Measurements from ENCODE around the gene ABCA12.

Gene ABCA12

GRCh38 chr2:214904634-214905033, 233.8 kb downstream of the ABCA12 start:
- H3K36me3 ChIP-seq (ENCODE audit: control insufficient read depth in 4 of 4, insufficient read depth in 4 of 4, low read length in 3 of 4) = no peaks in the 10 kb centered on the region
- H3K4me3 ChIP-seq (ENCODE audit: control insufficient read depth in 1 of 7, extremely low read depth in 1 of 7, insufficient read depth in 4 of 7, low read depth in 2 of 7, low read length in 6 of 7) = no peak overlapping the region
- DNase-seq = no peak
- WGBS (ENCODE audit: insufficient coverage) = 97% methylated on average over 6 of the region's 6 CpGs
- CTCF ChIA-PET = no interaction called here
- POLR2A ChIA-PET = no interaction called here
- no peaks in the 10 kb centered on the region for H3K27me3 ChIP-seq (replicated peaks in 2 of 5; ENCODE audit: control insufficient read depth in 4 of 5, insufficient read depth in 5 of 5, low read length in 4 of 5)
- no peak overlapping the region for H3K27ac ChIP-seq (ENCODE audit: insufficient read depth in 1 of 2, low read depth in 1 of 2, low read length in 2 of 2, poor library complexity in 1 of 2, severe bottlenecking in 2 of 2)
- H3K4me1 ChIP-seq (ENCODE audit: control extremely low read depth in 1 of 4, control insufficient read depth in 4 of 4, insufficient read depth in 4 of 4, low read length in 3 of 4) = no peaks in the 10 kb centered on the region
- no peaks in the 10 kb centered on the region for H3K9me3 ChIP-seq (ENCODE audit: control extremely low read depth in 1 of 5, control insufficient read depth in 4 of 5, insufficient read depth in 2 of 5, low read depth in 1 of 5, low read length in 4 of 5)

- no peaks in the 10 kb centered on the region for H3K36me3 ChIP-seq (ENCODE audit: control insufficient read depth in 4 of 4, insufficient read depth in 4 of 4, low read length in 3 of 4)
- no peak for DNase-seq
- CTCF ChIA-PET = no interaction called here
- H3K9me3 ChIP-seq (ENCODE audit: control extremely low read depth in 1 of 5, control insufficient read depth in 4 of 5, insufficient read depth in 2 of 5, low read depth in 1 of 5, low read length in 4 of 5) = no peaks in the 10 kb centered on the region
- POLR2A ChIA-PET = no interaction called here
- no peaks in the 10 kb centered on the region for H3K4me1 ChIP-seq (ENCODE audit: control extremely low read depth in 1 of 4, control insufficient read depth in 4 of 4, insufficient read depth in 4 of 4, low read length in 3 of 4)
- H3K4me3 ChIP-seq (ENCODE audit: control insufficient read depth in 1 of 7, extremely low read depth in 1 of 7, insufficient read depth in 4 of 7, low read depth in 2 of 7, low read length in 6 of 7) = no peak overlapping the region
- no peak overlapping the region for H3K27ac ChIP-seq (ENCODE audit: insufficient read depth in 1 of 2, low read depth in 1 of 2, low read length in 2 of 2, poor library complexity in 1 of 2, severe bottlenecking in 2 of 2)
- no peaks in the 10 kb centered on the region for H3K27me3 ChIP-seq (replicated peaks in 2 of 5; ENCODE audit: control insufficient read depth in 4 of 5, insufficient read depth in 5 of 5, low read length in 4 of 5)
- WGBS (ENCODE audit: insufficient coverage) = no CpG with 5 or more reads among the region's 1 CpG
Measured at GRCh38 chr2:214904176-214904575, 234.2 kb downstream of the ABCA12 start.

GRCh38 chr2:214902286-214902685, 236.1 kb downstream of the ABCA12 start:
- H3K4me1 ChIP-seq (ENCODE audit: control extremely low read depth in 1 of 4, control insufficient read depth in 4 of 4, insufficient read depth in 4 of 4, low read length in 3 of 4) = no peaks in the 10 kb centered on the region
- no peak for DNase-seq
- ChIA-PET CTCF (no interaction called here), POLR2A (no interaction called here)
- WGBS (ENCODE audit: insufficient coverage) = 96% methylated on average over 4 of the region's 5 CpGs
- no peaks in the 10 kb centered on the region for H3K9me3 ChIP-seq (ENCODE audit: control extremely low read depth in 1 of 5, control insufficient read depth in 4 of 5, insufficient read depth in 2 of 5, low read depth in 1 of 5, low read length in 4 of 5)
- H3K36me3 ChIP-seq (ENCODE audit: control insufficient read depth in 4 of 4, insufficient read depth in 4 of 4, low read length in 3 of 4) = no peaks in the 10 kb centered on the region
- H3K27ac ChIP-seq (ENCODE audit: insufficient read depth in 1 of 2, low read depth in 1 of 2, low read length in 2 of 2, poor library complexity in 1 of 2, severe bottlenecking in 2 of 2) = no peak overlapping the region
- H3K27me3 ChIP-seq (replicated peaks in 2 of 5; ENCODE audit: control insufficient read depth in 4 of 5, insufficient read depth in 5 of 5, low read length in 4 of 5) = no peaks in the 10 kb centered on the region
- no peak overlapping the region for H3K4me3 ChIP-seq (ENCODE audit: control insufficient read depth in 1 of 7, extremely low read depth in 1 of 7, insufficient read depth in 4 of 7, low read depth in 2 of 7, low read length in 6 of 7)

- WGBS (ENCODE audit: insufficient coverage) = 100% methylated on average over 1 of the region's 4 CpGs
- Histone ChIP-seq H3K36me3 (ENCODE audit: control insufficient read depth in 4 of 4, insufficient read depth in 4 of 4, low read length in 3 of 4) (no peaks in the 10 kb centered on the region), H3K4me3 (ENCODE audit: control insufficient read depth in 1 of 7, extremely low read depth in 1 of 7, insufficient read depth in 4 of 7, low read depth in 2 of 7, low read length in 6 of 7) (no peak overlapping the region), H3K27me3 (replicated peaks in 2 of 5; ENCODE audit: control insufficient read depth in 4 of 5, insufficient read depth in 5 of 5, low read length in 4 of 5) (no peaks in the 10 kb centered on the region), H3K9me3 (ENCODE audit: control extremely low read depth in 1 of 5, control insufficient read depth in 4 of 5, insufficient read depth in 2 of 5, low read depth in 1 of 5, low read length in 4 of 5) (no peaks in the 10 kb centered on the region), H3K27ac (ENCODE audit: insufficient read depth in 1 of 2, low read depth in 1 of 2, low read length in 2 of 2, poor library complexity in 1 of 2, severe bottlenecking in 2 of 2) (no peak overlapping the region), H3K4me1 (ENCODE audit: control extremely low read depth in 1 of 4, control insufficient read depth in 4 of 4, insufficient read depth in 4 of 4, low read length in 3 of 4) (no peaks in the 10 kb centered on the region)
- CTCF ChIA-PET = interaction anchor here (0.6 kb wide), 1 partner anchor 182 kb away, joined by 3 read pairs; no protein-coding TSS in a partner anchor
- POLR2A ChIA-PET = no interaction called here
- no peak for DNase-seq
Measured at GRCh38 chr2:214899751-214900150, 238.7 kb downstream of the ABCA12 start.

GRCh38 chr2:214896274-214896673, 242.2 kb downstream of the ABCA12 start:
- no peak for DNase-seq
- ChIA-PET CTCF (no interaction called here), POLR2A (no interaction called here)
- WGBS (ENCODE audit: insufficient coverage) = 100% methylated on average over 1 of the region's 1 CpG
- Histone ChIP-seq H3K27ac (ENCODE audit: insufficient read depth in 1 of 2, low read depth in 1 of 2, low read length in 2 of 2, poor library complexity in 1 of 2, severe bottlenecking in 2 of 2) (no peak overlapping the region), H3K27me3 (replicated peaks in 2 of 5; ENCODE audit: control insufficient read depth in 4 of 5, insufficient read depth in 5 of 5, low read length in 4 of 5) (no peaks in the 10 kb centered on the region), H3K9me3 (ENCODE audit: control extremely low read depth in 1 of 5, control insufficient read depth in 4 of 5, insufficient read depth in 2 of 5, low read depth in 1 of 5, low read length in 4 of 5) (no peaks in the 10 kb centered on the region), H3K4me3 (ENCODE audit: control insufficient read depth in 1 of 7, extremely low read depth in 1 of 7, insufficient read depth in 4 of 7, low read depth in 2 of 7, low read length in 6 of 7) (no peak overlapping the region), H3K4me1 (ENCODE audit: control extremely low read depth in 1 of 4, control insufficient read depth in 4 of 4, insufficient read depth in 4 of 4, low read length in 3 of 4) (no peaks in the 10 kb centered on the region), H3K36me3 (ENCODE audit: control insufficient read depth in 4 of 4, insufficient read depth in 4 of 4, low read length in 3 of 4) (no peaks in the 10 kb centered on the region)

GRCh38 chr2:214895469-214895868, 243.0 kb downstream of the ABCA12 start:
- Histone ChIP-seq H3K36me3 (ENCODE audit: control insufficient read depth in 4 of 4, insufficient read depth in 4 of 4, low read length in 3 of 4) (no peaks in the 10 kb centered on the region), H3K27me3 (replicated peaks in 2 of 5; ENCODE audit: control insufficient read depth in 4 of 5, insufficient read depth in 5 of 5, low read length in 4 of 5) (no peaks in the 10 kb centered on the region), H3K4me1 (ENCODE audit: control extremely low read depth in 1 of 4, control insufficient read depth in 4 of 4, insufficient read depth in 4 of 4, low read length in 3 of 4) (no peaks in the 10 kb centered on the region), H3K4me3 (ENCODE audit: control insufficient read depth in 1 of 7, extremely low read depth in 1 of 7, insufficient read depth in 4 of 7, low read depth in 2 of 7, low read length in 6 of 7) (no peak overlapping the region), H3K27ac (ENCODE audit: insufficient read depth in 1 of 2, low read depth in 1 of 2, low read length in 2 of 2, poor library complexity in 1 of 2, severe bottlenecking in 2 of 2) (no peak overlapping the region), H3K9me3 (ENCODE audit: control extremely low read depth in 1 of 5, control insufficient read depth in 4 of 5, insufficient read depth in 2 of 5, low read depth in 1 of 5, low read length in 4 of 5) (no peaks in the 10 kb centered on the region)
- ChIA-PET CTCF (no interaction called here), POLR2A (no interaction called here)
- no peak for DNase-seq
- 100% methylated on average over 2 of the region's 3 CpGs for WGBS (ENCODE audit: insufficient coverage)

GRCh38 chr2:214889301-214889700, 249.1 kb downstream of the ABCA12 start:
- Histone ChIP-seq H3K4me3 (ENCODE audit: control insufficient read depth in 1 of 7, extremely low read depth in 1 of 7, insufficient read depth in 4 of 7, low read depth in 2 of 7, low read length in 6 of 7) (no peak overlapping the region), H3K9me3 (ENCODE audit: control extremely low read depth in 1 of 5, control insufficient read depth in 4 of 5, insufficient read depth in 2 of 5, low read depth in 1 of 5, low read length in 4 of 5) (no peaks in the 10 kb centered on the region), H3K27me3 (replicated peaks in 2 of 5; ENCODE audit: control insufficient read depth in 4 of 5, insufficient read depth in 5 of 5, low read length in 4 of 5) (no peaks in the 10 kb centered on the region), H3K36me3 (ENCODE audit: control insufficient read depth in 4 of 4, insufficient read depth in 4 of 4, low read length in 3 of 4) (no peaks in the 10 kb centered on the region), H3K27ac (ENCODE audit: insufficient read depth in 1 of 2, low read depth in 1 of 2, low read length in 2 of 2, poor library complexity in 1 of 2, severe bottlenecking in 2 of 2) (no peak overlapping the region), H3K4me1 (ENCODE audit: control extremely low read depth in 1 of 4, control insufficient read depth in 4 of 4, insufficient read depth in 4 of 4, low read length in 3 of 4) (no peaks in the 10 kb centered on the region)
- ChIA-PET POLR2A (no interaction called here), CTCF (no interaction called here)
- 100% methylated on average over 1 of the region's 2 CpGs for WGBS (ENCODE audit: insufficient coverage)
- no peak for DNase-seq

Data from common myeloid progenitor, CD34-positive (primary cell).